HG02798 (cell line): Measurements from ENCODE around the gene ARHGAP22.

Experiments used
- ATAC-seq: cut with Tn5 transposase; IDR thresholded peaks from one replicate; pipeline ENCODE4 v1.9.1; 2021; ENCODE audit warnings: mild to moderate bottlenecking; ENCODE audit not compliant: unreplicated experiment, poor library complexity

The ARHGAP22 gene

GRCh38 chr10:48555310-48556042 lies 49.4 kb downstream of the ARHGAP22 start:
- no peak for ATAC-seq

- no peak for ATAC-seq
Measured at GRCh38 chr10:48554656-48555055, 50.2 kb downstream of the ARHGAP22 start.

DNA sequence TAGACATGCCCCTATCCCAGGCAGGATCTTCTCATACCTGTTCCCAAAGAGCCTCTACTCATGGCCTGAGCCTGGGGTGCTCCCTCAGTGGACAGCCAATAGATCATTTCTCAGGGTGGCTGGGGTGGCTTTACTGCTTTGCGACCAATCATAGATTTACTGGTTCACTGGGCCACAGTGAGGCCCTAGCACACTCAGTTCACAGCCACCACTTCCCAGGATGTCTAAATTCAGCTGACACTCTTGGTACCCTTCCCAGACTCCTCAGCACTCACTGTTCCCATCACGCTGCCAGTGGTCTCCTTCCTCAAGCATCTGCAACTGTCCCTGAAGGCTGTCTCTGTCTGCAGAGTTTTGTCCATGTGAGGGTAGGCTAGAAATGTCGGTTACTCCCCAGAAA lies 50.6 kb downstream of the ARHGAP22 start:
- ATAC-seq = no peak

- no peak for ATAC-seq
Measured at GRCh38 chr10:48552946-48553564, 51.8 kb downstream of the ARHGAP22 start.

DNA sequence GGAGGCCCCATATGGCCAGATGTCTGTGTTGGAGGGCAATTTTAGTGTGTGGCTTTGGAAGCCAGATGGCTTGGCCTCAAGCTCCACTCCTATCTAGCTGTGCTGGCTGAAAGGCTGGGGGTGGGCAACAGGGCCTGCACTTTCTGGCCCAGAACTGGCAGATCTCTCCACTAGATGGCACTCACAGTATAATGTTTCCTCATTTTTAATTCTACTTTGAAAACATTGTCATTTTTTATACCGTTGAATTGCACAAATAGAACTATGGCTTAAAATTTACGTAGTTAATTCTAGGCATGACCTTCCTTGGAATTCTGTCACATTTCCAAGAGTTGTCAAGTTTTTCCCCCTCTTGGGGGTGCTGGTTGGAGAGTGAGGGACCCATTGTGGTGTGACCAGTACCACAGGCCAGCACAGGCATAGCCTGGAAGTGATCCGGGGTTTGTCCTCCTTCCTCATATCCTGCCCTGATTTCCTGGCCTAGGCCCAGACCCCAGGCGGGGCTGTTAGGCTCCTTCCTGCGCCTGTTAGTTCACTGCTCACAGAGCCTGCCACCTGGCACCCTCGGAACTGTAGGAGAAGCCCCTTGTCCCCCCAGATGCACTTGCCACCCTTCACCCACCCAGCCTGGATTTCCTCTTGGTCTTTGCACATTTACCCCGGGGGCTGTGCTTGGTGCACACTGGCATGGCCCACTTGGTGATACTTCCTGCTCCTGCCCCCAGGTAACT lies 52.8 kb downstream of the ARHGAP22 start:
- ATAC-seq = peak; percentile 40

DNA sequence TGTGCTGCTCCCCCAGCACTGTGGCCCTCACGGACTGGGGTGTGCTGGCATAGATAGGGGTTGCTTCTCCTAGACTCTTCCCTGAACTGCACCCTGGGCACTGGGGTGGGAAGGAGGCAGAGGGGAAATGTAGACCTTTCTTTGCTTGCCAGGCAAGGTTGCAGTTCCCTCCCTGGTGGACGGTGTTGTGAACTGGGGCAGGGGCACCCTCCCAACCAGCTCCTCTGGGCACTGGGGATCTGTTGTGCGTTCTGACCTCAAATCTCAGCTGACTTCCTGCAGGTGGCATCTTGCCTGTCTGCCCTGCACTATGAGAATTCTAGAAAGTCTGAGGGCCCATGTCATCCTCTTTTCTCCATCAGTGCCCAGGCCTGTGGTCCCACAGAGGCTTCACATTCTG lies 53.9 kb downstream of the ARHGAP22 start:
- no peak for ATAC-seq

DNA sequence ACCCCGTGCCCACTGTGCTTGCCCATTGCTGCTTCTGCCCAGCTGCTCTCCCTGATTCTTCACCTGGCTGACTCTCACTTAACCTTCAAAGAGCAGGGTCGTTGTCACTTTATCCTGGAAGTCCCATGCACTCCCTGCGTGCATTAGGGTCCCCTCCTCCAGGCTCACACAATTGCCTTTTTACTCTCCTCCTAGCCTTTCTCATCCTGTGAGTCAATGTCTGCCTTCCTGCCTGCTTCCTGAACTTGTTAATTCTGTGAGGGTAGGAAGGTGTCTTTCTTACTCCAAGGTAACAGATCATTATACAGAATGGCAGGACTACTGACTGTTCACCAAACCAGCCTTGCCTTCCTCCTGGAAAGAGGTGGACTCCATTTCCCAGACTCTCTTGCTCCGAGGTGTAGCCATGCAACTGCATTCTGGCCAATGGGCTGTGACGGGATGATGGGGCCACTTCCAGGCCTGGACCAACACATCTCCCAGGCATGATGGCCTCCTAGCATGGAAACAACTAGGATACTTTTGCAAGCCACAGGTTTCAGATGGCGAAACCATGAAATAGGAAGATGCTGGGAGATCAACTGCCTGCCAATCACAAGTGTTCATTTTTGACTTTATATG lies 54.7 kb downstream of the ARHGAP22 start:
- no peak for ATAC-seq

DNA sequence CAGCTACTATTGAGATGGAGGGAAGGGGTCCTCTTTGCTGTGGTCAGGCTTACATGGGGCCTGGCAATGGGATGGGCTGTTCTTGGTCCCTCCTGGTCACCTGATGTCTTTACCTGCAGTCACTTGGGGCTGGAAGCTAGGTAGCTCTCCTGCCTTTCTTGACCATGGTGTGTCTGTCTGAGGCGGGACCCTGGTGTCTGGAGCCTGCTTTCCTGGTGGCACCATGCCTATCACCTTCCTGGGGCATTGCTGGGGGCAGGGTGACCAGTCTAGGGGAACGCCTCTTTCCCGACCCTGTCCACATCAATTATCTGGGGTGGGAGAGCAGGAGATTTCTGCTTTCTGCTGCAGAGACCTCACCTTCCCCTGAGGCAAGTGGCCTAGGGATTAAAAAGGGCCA lies 55.6 kb downstream of the ARHGAP22 start:
- no peak for ATAC-seq

DNA sequence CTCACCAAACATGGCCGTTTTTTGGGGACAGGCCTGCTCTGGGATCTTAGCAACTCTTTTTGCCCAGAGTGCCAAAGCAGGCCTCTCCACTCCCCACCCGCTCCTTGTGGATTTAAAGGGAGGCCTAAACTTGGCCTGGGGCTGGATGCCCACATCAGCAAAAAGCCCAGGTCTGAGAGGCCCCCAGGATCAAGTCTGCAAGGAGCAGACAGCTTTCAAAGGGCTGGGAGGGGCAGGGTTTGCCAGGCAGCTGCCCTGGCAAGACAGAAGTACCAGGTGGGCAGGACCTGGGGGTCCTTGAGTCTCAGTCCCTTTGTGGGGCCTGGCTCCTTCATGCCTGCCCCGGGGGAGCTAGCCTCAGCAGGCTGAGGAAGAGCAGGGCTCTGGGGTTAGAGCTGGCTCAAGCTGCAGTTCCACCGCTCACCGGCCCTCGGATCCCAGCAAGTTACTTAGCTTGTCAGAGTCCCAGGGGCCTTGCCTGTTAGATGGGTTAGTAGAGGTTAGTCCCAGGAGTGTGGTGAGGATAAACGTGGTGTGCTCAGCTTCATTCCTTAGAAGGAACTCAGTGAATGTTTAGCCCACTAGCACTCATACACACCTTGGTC lies 56.2 kb downstream of the ARHGAP22 start:
- no peak for ATAC-seq

DNA sequence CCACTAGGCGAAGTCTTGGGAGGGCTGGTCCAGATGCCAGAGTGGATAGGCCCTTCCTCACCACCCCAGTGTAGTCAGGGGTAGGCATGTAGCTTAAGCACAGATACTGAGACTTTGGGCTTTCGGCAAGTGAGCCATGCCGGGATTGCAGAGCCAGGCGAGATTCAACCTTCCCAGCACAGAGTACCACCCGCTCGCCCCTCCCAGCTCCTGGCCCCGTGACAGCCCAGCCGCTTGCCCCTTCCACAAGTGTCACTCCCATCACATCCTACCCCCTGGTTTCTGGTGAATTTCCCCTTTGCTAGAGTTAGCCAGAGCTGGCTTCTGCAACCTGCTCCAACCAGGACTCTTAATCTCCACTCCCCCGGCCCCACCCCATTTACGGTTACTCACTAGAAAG lies 56.9 kb downstream of the ARHGAP22 start:
- no peak for ATAC-seq

DNA sequence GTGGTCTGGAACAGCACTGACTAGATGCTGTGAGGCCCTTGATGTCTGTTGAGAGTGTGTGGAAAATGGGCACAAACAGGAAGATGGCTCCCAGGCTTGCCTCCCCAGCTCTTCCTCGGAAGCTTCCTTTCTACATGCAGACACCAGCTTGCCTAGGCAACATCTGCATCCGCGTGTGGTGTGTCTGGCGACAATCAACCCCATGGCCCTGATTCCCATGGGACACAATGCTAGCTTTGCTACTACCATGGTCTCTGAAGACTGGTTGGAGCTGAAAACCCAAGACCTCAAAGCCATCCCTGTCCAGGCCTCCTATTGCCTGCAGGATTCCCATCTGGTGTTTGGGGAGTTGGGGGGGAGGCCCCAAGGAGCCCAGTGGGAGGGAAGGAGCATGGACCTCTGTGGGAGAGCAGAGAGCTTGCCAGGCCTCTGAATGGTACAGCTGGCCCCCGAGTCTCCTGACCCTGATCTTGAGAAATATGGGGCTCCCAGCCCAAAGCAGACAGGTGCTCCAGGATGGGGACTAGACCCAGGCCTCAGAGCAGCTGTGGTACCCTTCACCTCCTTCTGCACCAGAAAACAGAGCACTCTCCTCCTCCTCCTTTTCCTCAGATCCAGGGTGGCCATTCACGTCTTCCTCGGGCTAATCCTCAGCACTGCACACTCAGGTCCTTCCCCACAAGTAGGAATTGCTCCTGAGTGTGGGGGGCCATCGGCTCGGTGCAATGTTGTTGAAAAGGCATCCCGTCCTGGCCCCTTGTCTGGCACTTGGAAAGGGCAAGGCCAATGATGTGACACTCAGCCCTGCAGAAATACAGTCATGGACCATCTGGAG lies 57.6 kb downstream of the ARHGAP22 start:
- no peak for ATAC-seq

DNA sequence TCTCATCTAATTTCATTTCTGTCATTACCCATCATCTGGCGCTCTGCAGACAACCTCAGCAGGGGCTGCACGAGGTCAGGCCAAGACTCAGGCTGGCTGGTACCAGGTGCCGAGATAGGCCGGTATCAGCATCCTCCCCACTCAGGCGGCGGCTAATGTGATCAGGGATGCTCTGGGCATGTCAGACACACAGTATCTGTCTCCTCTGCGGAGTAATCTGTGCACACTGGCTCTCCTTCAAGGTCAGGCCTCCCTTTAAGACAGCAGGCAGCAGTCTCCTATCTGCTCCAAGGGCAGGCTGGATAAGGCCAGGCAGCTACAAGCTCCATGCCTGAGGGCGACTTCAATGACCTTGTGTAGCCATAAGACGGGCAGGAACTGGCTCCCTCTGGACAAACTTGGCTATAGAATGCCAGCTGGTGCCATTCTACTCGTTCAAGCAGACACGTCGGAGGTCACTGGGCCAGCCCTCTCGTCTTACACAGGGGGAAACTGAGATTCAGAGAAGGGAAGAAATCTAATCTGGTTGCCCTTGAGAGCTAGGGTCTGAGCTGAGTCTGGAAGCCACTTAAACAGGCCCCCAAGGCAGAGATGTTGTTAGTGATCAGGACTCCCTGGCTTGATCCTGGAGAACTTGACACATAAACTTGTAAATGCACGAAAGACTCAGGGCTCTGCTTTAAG lies 59.3 kb downstream of the ARHGAP22 start:
- ATAC-seq = no peak

DNA sequence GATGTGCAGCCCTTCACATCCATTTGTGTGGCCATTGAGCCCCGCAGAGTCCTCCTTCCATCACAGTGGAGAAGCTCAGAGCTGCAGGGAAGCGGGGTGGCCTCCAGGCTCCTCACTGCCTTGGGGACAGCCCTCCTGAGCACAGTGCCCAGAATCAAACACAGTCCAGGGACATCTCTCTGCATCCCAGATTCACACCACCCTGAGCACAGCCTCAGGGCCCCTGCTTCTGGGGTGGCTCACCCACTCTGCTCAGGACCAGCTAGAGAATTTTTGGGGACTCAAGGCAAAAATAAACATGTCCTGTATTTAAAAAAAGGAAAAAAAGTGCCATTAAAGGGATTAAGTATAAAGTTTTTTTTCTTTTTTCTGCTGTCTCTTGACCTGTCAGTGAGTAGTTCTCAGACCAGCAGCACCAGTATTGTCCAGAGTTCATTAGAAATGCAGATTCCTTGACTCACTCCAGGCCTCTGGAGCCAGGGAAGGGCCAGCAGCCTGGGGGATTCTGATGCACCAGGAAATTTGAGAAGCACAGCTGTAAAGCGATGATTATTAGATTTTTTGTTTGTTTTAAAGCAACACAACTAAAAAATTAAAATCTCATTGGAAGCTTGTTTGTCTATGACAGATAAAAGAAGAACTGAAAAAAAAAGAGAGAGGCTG lies 61.6 kb downstream of the ARHGAP22 start:
- ATAC-seq = no peak

DNA sequence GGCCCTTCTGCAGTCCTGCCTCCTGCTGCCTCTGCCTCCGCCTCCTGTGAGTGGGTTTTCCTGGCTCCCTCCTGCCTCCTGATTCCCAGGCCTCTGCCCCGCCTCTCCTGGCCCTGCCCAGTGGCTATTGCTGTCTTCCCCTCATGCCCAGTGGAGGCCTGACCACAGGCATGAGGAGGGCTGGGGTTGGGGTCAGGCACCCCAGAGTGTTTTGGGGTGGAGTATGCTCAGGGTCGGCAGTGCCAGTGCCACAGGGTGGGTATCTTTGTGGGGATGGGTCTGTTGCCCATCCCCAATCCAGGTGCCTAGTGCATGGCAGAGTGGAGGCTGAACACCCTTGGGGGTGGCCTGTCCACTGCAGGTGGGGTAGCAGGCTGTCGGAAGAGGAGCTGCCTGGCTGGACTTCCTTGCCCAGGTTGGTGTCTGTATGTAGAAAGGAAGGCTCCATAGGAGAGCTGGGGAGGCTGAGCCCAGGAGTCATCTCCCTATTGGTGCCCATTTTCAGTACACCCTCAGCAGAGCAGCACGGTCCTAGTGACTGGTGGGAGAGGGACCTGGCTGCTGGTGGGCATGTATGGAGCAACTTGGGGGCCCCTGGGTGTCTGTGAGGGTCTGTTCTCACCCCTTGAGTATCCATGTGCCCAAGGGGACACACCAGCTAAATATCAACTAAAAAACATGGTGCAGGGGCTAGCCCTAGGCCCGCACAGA lies 62.2 kb downstream of the ARHGAP22 start:
- no peak for ATAC-seq

DNA sequence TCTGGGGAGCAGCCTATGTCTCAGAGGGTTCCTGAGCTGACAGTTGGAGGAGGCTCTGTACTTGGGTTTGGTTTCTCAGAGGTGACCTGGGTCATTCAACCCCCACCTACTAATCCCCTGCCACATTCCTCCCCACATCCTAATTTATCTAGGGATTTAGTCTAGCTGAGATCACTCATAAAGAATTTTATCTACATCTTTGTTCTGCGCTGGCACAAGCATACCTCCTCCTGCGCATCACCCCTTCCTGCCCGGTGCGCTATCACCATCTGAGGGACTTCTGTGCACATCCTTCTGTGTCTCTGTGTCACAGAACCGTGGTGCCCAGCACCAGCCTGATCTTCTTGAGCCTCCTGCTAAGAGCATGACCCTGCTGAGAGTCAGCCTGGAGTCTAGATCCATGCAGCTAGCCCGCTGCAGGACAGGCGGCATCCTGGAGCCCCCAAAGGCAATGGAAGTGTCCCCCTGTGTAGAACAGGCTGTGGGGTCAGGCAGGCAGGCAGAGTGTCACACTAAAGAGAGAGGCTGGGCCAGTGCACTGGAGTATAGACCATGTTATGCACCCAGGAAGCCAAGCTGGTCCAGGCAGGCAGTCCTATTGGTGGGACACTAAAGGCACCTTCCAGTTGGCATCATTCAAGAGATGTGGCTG lies 63.6 kb downstream of the ARHGAP22 start:
- no peak for ATAC-seq

GRCh38 chr10:48538611-48539010 lies 66.3 kb downstream of the ARHGAP22 start:
- ATAC-seq = no peak
